Dermis lymphatic vessel endothelial cell (primary cell): ENCODE measurements around the gene SLC2A4RG. TPM values are rescaled to one million over a fixed set of nuclear protein-coding genes. Genes with fewer than 3 reads are reported as not detected.

Experiments used
- total RNA-seq: library from RNA; depleted of rRNA; stranded (reverse); fragments of >200 nt; gene quantifications from 2 replicates; pipeline ENCODE4 v1.2.1, GENCODE V29; 2014

The SLC2A4RG gene, protein sequence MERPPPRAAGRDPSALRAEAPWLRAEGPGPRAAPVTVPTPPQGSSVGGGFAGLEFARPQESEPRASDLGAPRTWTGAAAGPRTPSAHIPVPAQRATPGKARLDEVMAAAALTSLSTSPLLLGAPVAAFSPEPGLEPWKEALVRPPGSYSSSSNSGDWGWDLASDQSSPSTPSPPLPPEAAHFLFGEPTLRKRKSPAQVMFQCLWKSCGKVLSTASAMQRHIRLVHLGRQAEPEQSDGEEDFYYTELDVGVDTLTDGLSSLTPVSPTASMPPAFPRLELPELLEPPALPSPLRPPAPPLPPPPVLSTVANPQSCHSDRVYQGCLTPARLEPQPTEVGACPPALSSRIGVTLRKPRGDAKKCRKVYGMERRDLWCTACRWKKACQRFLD
- total RNA-seq, result 5.5 and 6.4 TPM in 2 replicates

GRCh38 chr20:63739130-63740069, at the start of gene SLC2A4RG:
SLC2A4RG (plus strand) TSS chr20:63739776; CDS start chr20:63739913, 137 bp downstream.

GRCh38 chr20:63696628-63697356, 42.8 kb upstream of the SLC2A4RG start, which contains the start of gene TNFRSF6B:
TNFRSF6B (plus strand) TSS chr20:63696652; CDS start chr20:63696768, 116 bp downstream.

DNA sequence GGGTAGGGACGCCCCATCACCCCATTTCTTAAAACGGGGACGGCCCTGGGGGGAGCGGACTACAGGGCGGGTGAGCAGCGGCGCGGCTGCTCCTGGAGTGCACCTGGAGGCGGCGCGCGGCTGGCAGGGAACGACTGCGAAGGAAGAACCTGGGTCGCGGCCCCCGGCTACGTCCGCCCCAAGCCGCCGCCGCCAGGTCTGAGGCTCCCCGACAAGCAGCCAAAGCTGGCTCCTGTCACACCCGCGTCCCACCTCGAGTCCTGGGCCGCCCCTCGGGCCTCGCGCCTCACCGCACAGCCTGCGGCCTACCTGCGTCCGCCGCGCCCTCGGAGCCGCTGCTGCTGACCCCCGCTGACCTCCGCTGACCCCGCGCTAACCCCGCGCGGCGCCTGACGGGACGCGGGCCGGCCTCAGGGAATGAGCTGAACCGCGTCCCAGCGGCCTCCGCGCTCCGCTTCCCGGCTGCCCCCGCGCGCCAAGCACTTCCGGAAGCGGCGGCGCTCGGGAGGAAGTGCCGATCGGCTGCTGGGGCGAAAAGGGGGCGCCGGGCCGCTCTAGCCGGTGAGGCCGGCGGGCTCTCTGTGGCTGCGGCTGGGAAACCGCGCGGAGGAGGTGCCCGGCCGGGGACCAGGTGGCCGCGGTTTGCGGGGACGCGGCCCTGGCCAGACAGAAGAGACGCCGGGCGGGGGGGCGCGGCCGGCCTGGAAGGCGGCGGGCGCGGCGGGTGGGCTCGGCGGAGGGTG, 31.8 kb upstream of the SLC2A4RG start, which contains the start of the genes ARFRP1 and ZGPAT:
Gene ARFRP1, minus strand, starts transcription at position 419 of the 743 bp plus-strand sequence. CDS start 885 bp downstream, outside the sequence.
Gene ZGPAT, plus strand, starts transcription at position 482 of the 743 bp plus-strand sequence. CDS start 542 bp downstream, outside the sequence.

GRCh38 chr20:63735859-63736718, 3.5 kb upstream of the SLC2A4RG start, which contains the start of gene LIME1:
LIME1 (plus strand) TSS chr20:63736664; CDS start chr20:63737550, 886 bp downstream.

Other genes starting within 250 kb of the SLC2A4RG start
- gene EEF1A2, start 240.7 kb upstream of the SLC2A4RG start, total RNA-seq, result 5.8 and 7.9 TPM in 2 replicates
- 13.2 and 14.0 TPM in 2 replicates for gene PPDPF, start 219.0 kb upstream of the SLC2A4RG start, total RNA-seq
- gene PTK6, start 202.4 kb upstream of the SLC2A4RG start, total RNA-seq, result under 0.01 TPM in 1 of 2 replicates, not detected in the other
- gene SRMS, start 192.0 kb upstream of the SLC2A4RG start, total RNA-seq, result not detected in 2 replicates
- 1.2 and 2.1 TPM in 2 replicates for gene FNDC11, start 185.6 kb upstream of the SLC2A4RG start, total RNA-seq
- 22.0 and 26.4 TPM in 2 replicates for gene HELZ2, start 165.5 kb upstream of the SLC2A4RG start, total RNA-seq
- 6.0 and 6.9 TPM in 2 replicates for gene GMEB2, start 112.7 kb upstream of the SLC2A4RG start, total RNA-seq
- gene STMN3, start 86.4 kb upstream of the SLC2A4RG start, total RNA-seq, result 0.43 and 0.76 TPM in 2 replicates
- gene RTEL1, start 81.5 kb upstream of the SLC2A4RG start, total RNA-seq, result 4.7 and 5.6 TPM in 2 replicates
- 1.3 and 1.8 TPM in 2 replicates for gene TNFRSF6B, start 43.1 kb upstream of the SLC2A4RG start, total RNA-seq
- gene ARFRP1, start 31.8 kb upstream of the SLC2A4RG start, total RNA-seq, result 27.6 and 35.8 TPM in 2 replicates
- 14.4 and 14.6 TPM in 2 replicates for gene ZGPAT, start 31.7 kb upstream of the SLC2A4RG start, total RNA-seq
- 0.86 and 0.87 TPM in 2 replicates for gene LIME1, start 3.1 kb upstream of the SLC2A4RG start, total RNA-seq
- gene ZBTB46, start 91.5 kb downstream of the SLC2A4RG start, total RNA-seq, result 78.5 and 87.3 TPM in 2 replicates
- not detected in 2 replicates for gene ABHD16B, start 121.7 kb downstream of the SLC2A4RG start, total RNA-seq
- 140 and 150 TPM in 2 replicates for gene TPD52L2, start 125.5 kb downstream of the SLC2A4RG start, total RNA-seq
- gene DNAJC5, start 155.3 kb downstream of the SLC2A4RG start, total RNA-seq, result 79.2 and 82.8 TPM in 2 replicates
- gene UCKL1, start 216.6 kb downstream of the SLC2A4RG start, total RNA-seq, result 31.2 and 33.3 TPM in 2 replicates
- 7.9 TPM in 2 replicates for gene ZNF512B, start 230.2 kb downstream of the SLC2A4RG start, total RNA-seq
- gene SAMD10, start 239.9 kb downstream of the SLC2A4RG start, total RNA-seq, result 3.3 TPM in 2 replicates
- 65.9 and 73.3 TPM in 2 replicates for gene PRPF6, start 241.4 kb downstream of the SLC2A4RG start, total RNA-seq